ENCODE results near the gene CD22. TPM values are rescaled to one million over a fixed set of nuclear protein-coding genes. Genes with fewer than 3 reads are reported as not detected.
"Not testable (repeated sequence)": the region's sequence is repeated elsewhere in the genome, so short reads cannot be mapped to it uniquely, and the experiment has no call there.

The CD22 gene
- polyA plus RNA-seq, result 1 to 10 TPM in 1 of 3 donors, under 1 TPM in 1, not detected in 1; 0.93 to 2.2 TPM

- H3K9me3 Mint-ChIP-seq, result no peaks in the 10 kb centered on the region
- H3K4me1 Mint-ChIP-seq, result no peaks in the 10 kb centered on the region
- H3K27me3 Mint-ChIP-seq (ENCODE audit: low read depth in 3 of 3), result peaks cover 10 to 15% (median 14%) of the 10 kb centered on the region in 3 donors
- H3K36me3 Mint-ChIP-seq, result no peaks in the 10 kb centered on the region
- DNase-seq, result no peak
- no peak within 1 kb of the TSS for H3K27ac Mint-ChIP-seq
- no peak within 1 kb of the TSS for H3K4me3 Mint-ChIP-seq
Observed at GRCh38 chr19:35328851-35329285, at the start of gene CD22. Gene CD22 (plus strand): TSS chr19:35329187. CDS start chr19:35332041, 2,854 bp downstream.

GRCh38 chr19:35279374-35279773 lies 49.6 kb upstream of the CD22 start:
- Mint-ChIP-seq H3K36me3 (peaks cover 4 to 11% (median 6%) of the 10 kb centered on the region in 3 donors), H3K9me3 (no peaks in the 10 kb centered on the region), H3K4me3 (no peak overlapping the region), H3K4me1 (peaks cover 5 to 6% of the 10 kb centered on the region in 2 donors), H3K27me3 (ENCODE audit: low read depth in 3 of 3) (peaks cover 0 to 19% (median 3%) of the 10 kb centered on the region in 3 donors), H3K27ac (no peak overlapping the region)
- DNase-seq, result no peak

- no peak for DNase-seq
- Mint-ChIP-seq H3K36me3 (peaks cover 0 to 10% (median 6%) of the 10 kb centered on the region in 3 donors), H3K27me3 (ENCODE audit: low read depth in 3 of 3) (peaks cover 0 to 19% (median 6%) of the 10 kb centered on the region in 3 donors), H3K4me3 (no peak overlapping the region), H3K27ac (peak overlapping the region in 1 of 6 donors; percentile 6), H3K9me3 (no peaks in the 10 kb centered on the region), H3K4me1 (peaks cover 5 to 6% of the 10 kb centered on the region in 2 donors)
Observed at GRCh38 chr19:35279985-35280821, 48.8 kb upstream of the CD22 start.

GRCh38 chr19:35281303-35281702 lies 47.7 kb upstream of the CD22 start:
- peaks cover 0 to 4% (median 0%) of the 10 kb centered on the region in 3 donors for H3K36me3 Mint-ChIP-seq
- H3K4me3 Mint-ChIP-seq, result no peak overlapping the region
- peaks cover 0 to 19% (median 6%) of the 10 kb centered on the region in 3 donors for H3K27me3 Mint-ChIP-seq (ENCODE audit: low read depth in 3 of 3)
- H3K27ac Mint-ChIP-seq, result no peak overlapping the region
- H3K9me3 Mint-ChIP-seq, result no peaks in the 10 kb centered on the region
- peaks cover 2 to 6% of the 10 kb centered on the region in 2 donors for H3K4me1 Mint-ChIP-seq
- DNase-seq, result no peak

GRCh38 chr19:35284153-35285094 lies 44.6 kb upstream of the CD22 start:
- no peaks in the 10 kb centered on the region for H3K4me1 Mint-ChIP-seq
- no peak overlapping the region for H3K27ac Mint-ChIP-seq
- H3K4me3 Mint-ChIP-seq, result no peak overlapping the region
- no peaks in the 10 kb centered on the region for H3K9me3 Mint-ChIP-seq
- peaks cover 0 to 15% (median 4%) of the 10 kb centered on the region in 3 donors for H3K27me3 Mint-ChIP-seq (ENCODE audit: low read depth in 3 of 3)
- no peak for DNase-seq
- H3K36me3 Mint-ChIP-seq, result no peaks in the 10 kb centered on the region

GRCh38 chr19:35285095-35285449 lies 43.9 kb upstream of the CD22 start:
- Mint-ChIP-seq H3K36me3 (no peaks in the 10 kb centered on the region), H3K4me1 (no peaks in the 10 kb centered on the region)

GRCh38 chr19:35285465-35285864 lies 43.5 kb upstream of the CD22 start:
- not testable (repeated sequence) for DNase-seq, H3K27ac Mint-ChIP-seq, H3K9me3 Mint-ChIP-seq, H3K36me3 Mint-ChIP-seq, H3K4me3 Mint-ChIP-seq, H3K4me1 Mint-ChIP-seq
- H3K27me3 Mint-ChIP-seq (ENCODE audit: low read depth in 3 of 3), result peaks cover 0 to 12% (median 4%) of the 10 kb centered on the region in 3 donors

More at GRCh38 chr19:35285095-35285449, 43.9 kb upstream of the CD22 start:
- Mint-ChIP-seq H3K4me3 (no peak overlapping the region), H3K27me3 (ENCODE audit: low read depth in 3 of 3) (peaks cover 0 to 12% (median 4%) of the 10 kb centered on the region in 3 donors), H3K9me3 (no peaks in the 10 kb centered on the region), H3K27ac (peak overlapping the region in 1 of 6 donors; percentile 58)
- DNase-seq, result no peak

- H3K4me1 Mint-ChIP-seq; H3K27me3 Mint-ChIP-seq (ENCODE audit: low read depth in 3 of 3): not testable (repeated sequence)
Observed at GRCh38 chr19:35286101-35286500, 42.9 kb upstream of the CD22 start.

GRCh38 chr19:35287713-35288112 lies 41.3 kb upstream of the CD22 start:
- Mint-ChIP-seq H3K9me3 (no peaks in the 10 kb centered on the region), H3K4me3 (no peak overlapping the region), H3K27me3 (ENCODE audit: low read depth in 3 of 3) (peaks cover 0 to 4% (median 4%) of the 10 kb centered on the region in 3 donors), H3K27ac (no peak overlapping the region), H3K36me3 (no peaks in the 10 kb centered on the region), H3K4me1 (no peaks in the 10 kb centered on the region)
- DNase-seq, result no peak

More at GRCh38 chr19:35286101-35286500, 42.9 kb upstream of the CD22 start:
- not testable (repeated sequence) for H3K9me3 Mint-ChIP-seq, H3K27ac Mint-ChIP-seq, H3K4me3 Mint-ChIP-seq, H3K36me3 Mint-ChIP-seq, DNase-seq

GRCh38 chr19:35288331-35288730 lies 40.7 kb upstream of the CD22 start:
- Mint-ChIP-seq H3K4me1 (no peaks in the 10 kb centered on the region), H3K27me3 (ENCODE audit: low read depth in 3 of 3) (peaks cover 0 to 4% (median 0%) of the 10 kb centered on the region in 3 donors), H3K36me3 (no peaks in the 10 kb centered on the region), H3K4me3 (no peak overlapping the region), H3K27ac (no peak overlapping the region), H3K9me3 (no peaks in the 10 kb centered on the region)
- no peak for DNase-seq

GRCh38 chr19:35288906-35289305 lies 40.1 kb upstream of the CD22 start:
- H3K27me3 Mint-ChIP-seq (ENCODE audit: low read depth in 3 of 3), result peaks cover 0 to 4% (median 0%) of the 10 kb centered on the region in 3 donors
- no peaks in the 10 kb centered on the region for H3K36me3 Mint-ChIP-seq
- no peak overlapping the region for H3K4me3 Mint-ChIP-seq
- DNase-seq, result no peak
- no peak overlapping the region for H3K27ac Mint-ChIP-seq
- H3K4me1 Mint-ChIP-seq, result no peaks in the 10 kb centered on the region
- no peaks in the 10 kb centered on the region for H3K9me3 Mint-ChIP-seq

- Mint-ChIP-seq H3K4me3 (no peak overlapping the region), H3K4me1 (peaks cover 0 to under 1% of the 10 kb centered on the region in 2 donors), H3K27ac (no peak overlapping the region), H3K36me3 (no peaks in the 10 kb centered on the region), H3K9me3 (no peaks in the 10 kb centered on the region), H3K27me3 (ENCODE audit: low read depth in 3 of 3) (peaks cover 0 to 5% (median 0%) of the 10 kb centered on the region in 3 donors)
- DNase-seq, result no peak
Observed at GRCh38 chr19:35290381-35291127, 38.4 kb upstream of the CD22 start.

- Mint-ChIP-seq H3K36me3 (no peaks in the 10 kb centered on the region), H3K4me3 (no peak overlapping the region), H3K27ac (no peak overlapping the region), H3K4me1 (peaks cover 0 to 8% of the 10 kb centered on the region in 2 donors), H3K27me3 (ENCODE audit: low read depth in 3 of 3) (peaks cover 0 to 5% (median 0%) of the 10 kb centered on the region in 3 donors), H3K9me3 (no peaks in the 10 kb centered on the region)
- no peak for DNase-seq
Observed at GRCh38 chr19:35291259-35291658, 37.7 kb upstream of the CD22 start.

All from immature natural killer cell (primary cell).